Endothelial cell (in vitro differentiated cells): Measurements from ENCODE around the gene DISP3. TPM values are rescaled to one million over a fixed set of nuclear protein-coding genes. Genes with fewer than 3 reads are reported as not detected.

Experiments
- DNase-seq: peaks from one replicate; pipeline ENCODE4 v3.0.0; 2021; ENCODE audit warnings: low spot score
- H3K27ac Mint-ChIP-seq: one replicate; pipeline ENCODE4 v1.8.0; 2021; ENCODE audit warnings: mixed read lengths, inconsistent platforms; ENCODE audit not compliant: unreplicated experiment
- H3K27me3 Mint-ChIP-seq: one replicate; pipeline ENCODE4 v1.8.0; 2021; ENCODE audit warnings: mild to moderate bottlenecking, moderate library complexity, mixed read lengths, inconsistent platforms; ENCODE audit not compliant: unreplicated experiment
- H3K36me3 Mint-ChIP-seq: one replicate; pipeline ENCODE4 v1.8.0; 2021; ENCODE audit warnings: mild to moderate bottlenecking, low read depth, mixed read lengths, inconsistent platforms; ENCODE audit not compliant: unreplicated experiment
- H3K4me1 Mint-ChIP-seq: one replicate; pipeline ENCODE4 v1.8.0; 2021; ENCODE audit warnings: mild to moderate bottlenecking, mixed read lengths, inconsistent platforms; ENCODE audit not compliant: unreplicated experiment
- H3K4me3 Mint-ChIP-seq: one replicate; pipeline ENCODE4 v1.8.0; 2021; ENCODE audit warnings: mild to moderate bottlenecking, mixed read lengths, inconsistent platforms; ENCODE audit not compliant: unreplicated experiment
- H3K9me3 Mint-ChIP-seq: one replicate; pipeline ENCODE4 v1.8.0; 2021; ENCODE audit warnings: mixed read lengths, inconsistent platforms; ENCODE audit not compliant: unreplicated experiment
- total RNA-seq: library from RNA; stranded (reverse); fragmentation: NEBNext Ultra II Directional; extraction: Animal tissue kit (Norgen Biotek cat#: 25700); gene quantifications from one replicate; pipeline ENCODE4 v1.2.1, GENCODE V29; 2021; ENCODE audit not compliant: unreplicated experiment
- TF ChIP-seq, protein P1 (sequence below): fragments of 200-600 bp; sonication (generic); IDR thresholded peaks from one replicate; pipeline ENCODE4 v1.5.0; 2021; ENCODE audit warnings: antibody characterized with exemption; ENCODE audit not compliant: unreplicated experiment

DISP3 gene
- total RNA-seq, 1 donor from 2014 or later = 1.6 TPM

DNA sequence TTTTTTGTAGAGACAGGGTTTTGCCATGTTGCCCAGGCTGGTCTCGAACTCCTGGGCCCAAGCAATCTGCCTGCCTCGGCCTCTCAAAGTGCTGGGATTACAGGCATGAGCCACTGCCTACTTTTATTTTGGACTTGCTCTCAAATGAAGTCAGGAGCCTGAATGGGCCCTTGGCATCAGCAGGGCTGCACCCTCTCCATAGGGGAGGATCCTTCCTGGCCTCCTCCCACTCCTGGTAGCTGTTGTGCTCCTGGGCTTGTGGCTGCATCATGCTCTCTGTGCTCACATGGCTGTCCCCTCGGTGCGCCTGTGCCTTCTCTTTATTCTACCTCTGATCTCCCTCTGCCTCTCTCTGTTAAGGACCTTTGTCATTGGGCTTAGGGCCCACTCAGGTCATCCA is 46.4 kb upstream of the DISP3 start:
- TF ChIP-seq, protein P1, sequence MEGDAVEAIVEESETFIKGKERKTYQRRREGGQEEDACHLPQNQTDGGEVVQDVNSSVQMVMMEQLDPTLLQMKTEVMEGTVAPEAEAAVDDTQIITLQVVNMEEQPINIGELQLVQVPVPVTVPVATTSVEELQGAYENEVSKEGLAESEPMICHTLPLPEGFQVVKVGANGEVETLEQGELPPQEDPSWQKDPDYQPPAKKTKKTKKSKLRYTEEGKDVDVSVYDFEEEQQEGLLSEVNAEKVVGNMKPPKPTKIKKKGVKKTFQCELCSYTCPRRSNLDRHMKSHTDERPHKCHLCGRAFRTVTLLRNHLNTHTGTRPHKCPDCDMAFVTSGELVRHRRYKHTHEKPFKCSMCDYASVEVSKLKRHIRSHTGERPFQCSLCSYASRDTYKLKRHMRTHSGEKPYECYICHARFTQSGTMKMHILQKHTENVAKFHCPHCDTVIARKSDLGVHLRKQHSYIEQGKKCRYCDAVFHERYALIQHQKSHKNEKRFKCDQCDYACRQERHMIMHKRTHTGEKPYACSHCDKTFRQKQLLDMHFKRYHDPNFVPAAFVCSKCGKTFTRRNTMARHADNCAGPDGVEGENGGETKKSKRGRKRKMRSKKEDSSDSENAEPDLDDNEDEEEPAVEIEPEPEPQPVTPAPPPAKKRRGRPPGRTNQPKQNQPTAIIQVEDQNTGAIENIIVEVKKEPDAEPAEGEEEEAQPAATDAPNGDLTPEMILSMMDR = no peak
- Mint-ChIP-seq H3K27me3 (peaks cover 3% of the 10 kb centered on the region), H3K36me3 (no peaks in the 10 kb centered on the region), H3K4me1 (peaks cover 3% of the 10 kb centered on the region), H3K9me3 (no peaks in the 10 kb centered on the region), H3K27ac (no peak overlapping the region), H3K4me3 (no peak overlapping the region)
- no peak for DNase-seq

GRCh38 chr1:11434501-11434900 is 44.5 kb upstream of the DISP3 start:
- Mint-ChIP-seq H3K9me3 (no peaks in the 10 kb centered on the region), H3K27ac (no peak overlapping the region), H3K36me3 (no peaks in the 10 kb centered on the region), H3K4me3 (no peak overlapping the region), H3K4me1 (peaks cover 3% of the 10 kb centered on the region), H3K27me3 (peaks cover 3% of the 10 kb centered on the region)
- no peak for DNase-seq
- TF ChIP-seq, protein P1 = no peak

DNA sequence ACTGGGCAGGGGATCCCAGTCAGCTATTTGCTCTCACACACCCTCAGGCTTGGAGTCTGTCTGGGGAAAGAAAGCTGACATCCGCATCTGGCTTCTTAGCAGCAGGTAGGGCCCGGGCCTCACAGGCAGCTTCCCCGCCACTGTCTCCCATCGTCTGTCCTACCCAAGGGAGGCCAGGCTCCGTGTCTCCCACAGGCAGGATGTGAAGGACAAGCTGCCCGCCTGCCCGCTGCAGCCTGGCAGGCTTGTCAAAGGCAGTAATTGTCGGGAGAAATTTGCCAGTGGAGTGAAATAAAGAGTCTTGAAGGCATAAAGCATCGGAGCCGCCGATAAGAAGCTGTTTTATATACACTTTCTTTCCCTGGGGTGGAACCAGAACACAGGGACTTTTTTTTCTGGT is 44.0 kb upstream of the DISP3 start:
- Mint-ChIP-seq H3K27me3 (peaks cover 3% of the 10 kb centered on the region), H3K4me3 (no peak overlapping the region), H3K36me3 (no peaks in the 10 kb centered on the region), H3K27ac (no peak overlapping the region), H3K9me3 (no peaks in the 10 kb centered on the region), H3K4me1 (peaks cover 3% of the 10 kb centered on the region)
- TF ChIP-seq, protein P1 = no peak
- no peak for DNase-seq

GRCh38 chr1:11438996-11439395 is 40.0 kb upstream of the DISP3 start:
- no peak for DNase-seq
- Mint-ChIP-seq H3K9me3 (no peaks in the 10 kb centered on the region), H3K4me1 (peaks cover 2% of the 10 kb centered on the region), H3K36me3 (no peaks in the 10 kb centered on the region), H3K27ac (no peak overlapping the region), H3K4me3 (no peak overlapping the region), H3K27me3 (no peaks in the 10 kb centered on the region)
- TF ChIP-seq, protein P1 = no peak

DNA sequence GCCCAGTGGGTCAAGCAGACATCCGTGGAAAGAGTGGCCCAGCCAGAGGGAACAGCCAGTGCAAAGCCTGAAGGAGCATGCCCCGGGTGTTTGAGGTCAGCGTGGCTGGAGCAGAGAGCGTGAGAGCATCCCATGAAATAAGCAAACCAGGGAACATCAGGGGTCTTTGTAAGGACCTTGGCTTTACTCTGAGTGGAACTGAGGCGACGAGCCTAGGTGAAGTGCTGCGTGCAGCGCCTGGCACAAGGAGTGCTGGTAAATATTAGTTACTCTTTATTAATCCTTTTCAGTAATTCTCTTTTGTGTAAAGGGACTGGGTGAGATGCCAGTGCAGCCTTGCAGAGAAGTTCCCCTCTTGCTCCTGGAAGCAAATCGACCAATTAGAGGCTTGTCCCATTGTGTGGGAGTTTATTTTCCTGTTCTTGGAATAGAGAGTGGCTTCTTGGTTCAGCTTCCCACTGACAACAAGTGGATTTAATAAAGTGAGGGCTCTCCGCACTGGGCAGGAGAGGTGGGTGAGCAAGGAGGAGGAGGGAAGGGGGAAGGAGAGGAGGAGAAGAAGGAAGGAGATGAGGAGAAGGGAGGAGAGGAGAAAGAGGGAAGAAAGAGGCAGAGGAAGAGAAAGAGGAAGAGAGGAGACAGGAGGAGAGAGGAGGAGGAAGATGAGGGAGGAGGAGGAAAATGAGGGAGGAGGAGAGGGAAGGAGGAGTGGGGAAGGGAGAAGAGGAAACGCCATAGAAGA is 37.6 kb upstream of the DISP3 start:
- H3K4me1 Mint-ChIP-seq = peaks cover 2% of the 10 kb centered on the region
- peaks cover 4% of the 10 kb centered on the region for H3K27me3 Mint-ChIP-seq
- no peak for DNase-seq
- H3K27ac Mint-ChIP-seq = no peak overlapping the region
- no peak overlapping the region for H3K4me3 Mint-ChIP-seq
- H3K9me3 Mint-ChIP-seq = no peaks in the 10 kb centered on the region
- TF ChIP-seq, protein P1 = no peak
- no peaks in the 10 kb centered on the region for H3K36me3 Mint-ChIP-seq
